ENCODE measurements around the gene MRPL4.
"Not testable (repeated sequence)": the region's sequence is repeated elsewhere in the genome, so short reads cannot be mapped to it uniquely, and the experiment has no call there.

MRPL4 gene

GRCh38 chr19:10230861-10231611 lies 21.0 kb upstream of the MRPL4 start, which contains the start of gene S1PR2:
S1PR2 (minus strand) TSS chr19:10231331; CDS start chr19:10224905, 6,426 bp downstream.
- peak; percentile 71 for DNase-seq

GRCh38 chr19:10231612-10232228 lies 20.3 kb upstream of the MRPL4 start:
- no peak for DNase-seq

DNA sequence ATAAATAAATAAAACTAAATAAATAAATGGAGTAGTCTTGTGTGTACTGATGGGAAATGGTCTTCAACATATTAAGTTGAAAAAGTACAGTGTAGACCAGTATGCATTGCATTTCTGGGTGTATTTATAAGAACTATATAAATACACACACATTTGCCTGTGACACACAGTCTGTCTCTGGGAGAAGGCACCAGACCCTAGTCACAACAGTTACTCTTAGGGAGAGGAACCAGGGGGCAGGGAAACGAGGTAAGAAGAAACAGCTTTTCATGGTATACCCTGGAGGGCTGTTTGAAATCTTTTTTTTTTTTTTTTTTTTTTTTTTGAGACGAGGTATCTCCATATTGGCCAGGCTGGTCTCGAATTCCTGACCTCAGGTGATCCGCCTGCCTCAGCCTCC lies 18.1 kb upstream of the MRPL4 start:
- DNase-seq: no peak

- DNase-seq: no peak
Measured at GRCh38 chr19:10235003-10235402, 17.0 kb upstream of the MRPL4 start.

GRCh38 chr19:10235409-10235808 lies 16.6 kb upstream of the MRPL4 start:
- not testable (repeated sequence) for DNase-seq

DNA sequence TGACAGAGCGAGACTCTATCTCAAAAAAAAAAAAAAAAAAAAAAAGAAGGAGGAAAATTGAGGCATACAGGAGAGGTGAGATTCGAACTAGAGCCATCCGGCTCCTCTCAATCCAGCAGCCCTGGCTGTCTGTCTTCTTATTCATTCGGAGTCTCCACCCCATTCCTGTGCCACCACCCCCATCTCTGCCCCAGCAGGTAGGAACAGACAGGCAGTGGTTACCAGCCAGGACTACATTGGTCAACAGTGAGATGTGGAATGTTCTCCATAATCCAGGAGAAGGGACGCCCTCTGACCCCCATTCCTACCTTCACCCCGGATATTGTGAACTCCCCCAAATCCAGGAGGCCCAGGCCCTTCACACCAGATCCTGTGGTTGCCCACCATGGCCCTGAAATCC lies 14.3 kb upstream of the MRPL4 start:
- no peak for DNase-seq

DNA sequence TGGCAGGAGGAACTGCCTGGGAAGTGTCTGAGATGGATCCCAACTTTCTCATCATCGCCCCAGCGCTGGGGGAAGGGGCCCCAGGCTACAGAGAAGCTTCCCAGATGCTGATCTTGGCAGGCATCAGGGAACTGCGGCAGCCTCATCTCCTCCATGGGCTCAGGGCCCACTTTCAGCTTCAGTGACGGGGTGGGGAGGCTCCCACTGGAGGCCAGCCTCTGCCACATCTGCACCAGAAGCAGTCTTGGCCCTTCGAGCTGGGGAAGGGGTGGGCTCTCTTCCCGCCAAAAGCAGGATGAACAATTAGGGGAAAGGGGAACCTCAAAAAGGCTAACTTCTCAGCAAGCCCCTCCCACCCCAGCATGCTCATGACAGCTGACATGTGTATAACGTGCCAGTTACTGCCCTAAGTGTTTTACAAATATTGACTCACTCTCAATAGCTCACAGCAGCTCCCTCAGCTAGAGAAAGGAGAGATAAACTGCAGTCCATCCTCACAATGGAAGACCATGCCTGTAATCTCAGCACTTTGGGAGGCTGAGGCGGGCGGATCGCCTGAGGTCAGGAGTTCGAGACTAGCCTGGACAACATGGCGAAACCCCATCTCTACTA lies 13.7 kb upstream of the MRPL4 start:
- no peak for DNase-seq

DNA sequence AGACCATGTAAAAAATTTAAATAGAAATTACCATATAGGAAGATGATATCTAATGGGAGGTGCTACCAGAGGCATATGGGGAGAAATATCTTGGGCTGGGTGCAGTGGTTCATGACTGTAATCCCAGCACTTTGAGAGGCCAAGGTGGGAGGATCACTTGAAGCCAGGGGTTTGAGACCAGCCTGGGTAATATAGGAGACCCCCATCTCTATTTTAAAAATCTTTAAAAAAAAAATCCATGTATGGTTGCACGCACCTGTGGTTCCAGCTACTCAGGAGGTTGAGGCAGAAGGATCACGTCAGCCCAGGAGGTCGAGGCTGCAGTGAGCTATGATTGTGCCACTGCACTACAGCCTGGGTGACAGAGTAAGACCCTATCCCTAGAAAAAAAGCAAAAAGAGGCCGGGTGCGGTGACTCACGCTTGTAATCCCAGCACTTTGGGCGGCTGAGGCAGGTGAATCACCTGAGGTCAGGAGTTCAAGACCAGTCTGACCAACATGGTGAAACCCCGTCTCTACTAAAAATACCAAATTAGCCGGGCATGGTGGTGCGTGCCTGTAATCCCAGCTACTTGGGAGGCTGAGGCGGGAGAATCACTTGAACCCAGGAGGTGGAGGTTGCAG lies 10.1 kb upstream of the MRPL4 start:
- not testable (repeated sequence) for DNase-seq

DNA sequence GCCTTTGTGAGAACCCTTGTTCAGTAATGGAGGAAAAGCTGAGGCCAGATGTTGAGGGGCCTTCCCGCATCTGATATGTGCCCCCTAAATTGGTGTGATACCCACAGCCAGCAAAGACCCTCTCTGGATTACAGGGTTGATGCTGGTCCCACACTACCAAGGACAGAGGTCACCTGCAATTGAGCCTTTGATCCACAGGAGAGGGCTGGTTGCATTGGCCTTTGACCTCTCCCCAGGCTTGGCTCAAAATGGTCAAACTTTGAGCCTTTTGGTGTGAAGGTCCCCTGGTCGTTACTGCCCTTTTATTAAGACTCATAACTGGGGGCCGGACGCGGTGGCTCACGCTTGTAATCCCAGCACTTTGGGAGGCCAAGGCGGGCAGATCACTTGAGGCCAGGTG lies 8.4 kb upstream of the MRPL4 start:
- no peak for DNase-seq

GRCh38 chr19:10245189-10245939 lies 6.7 kb upstream of the MRPL4 start:
- no peak for DNase-seq

DNA sequence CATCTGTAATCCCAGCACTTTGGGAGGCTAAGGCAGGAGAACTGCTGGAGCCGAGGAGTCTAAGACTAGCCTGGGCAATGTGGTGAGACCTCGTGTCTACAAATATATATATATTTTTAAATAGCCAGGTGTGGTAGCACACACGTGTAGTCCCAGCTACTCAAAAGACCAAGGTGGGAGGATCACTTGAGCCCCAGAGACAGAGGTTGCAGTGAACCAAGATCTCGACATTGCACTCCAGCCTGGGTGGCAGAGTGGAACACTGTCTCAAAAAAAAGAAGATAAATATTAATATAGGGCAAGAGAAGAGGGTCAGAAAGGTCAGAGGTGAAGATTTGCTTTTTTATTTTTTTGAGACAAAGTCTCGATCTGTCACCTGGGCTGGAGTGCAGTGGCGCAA lies 5.5 kb upstream of the MRPL4 start:
- no peak for DNase-seq

GRCh38 chr19:10252707-10253106 lies 693 bp downstream of the MRPL4 start:
- no peak for DNase-seq

- no peak for DNase-seq
Measured at GRCh38 chr19:10254244-10254643, 2.2 kb downstream of the MRPL4 start.

DNA sequence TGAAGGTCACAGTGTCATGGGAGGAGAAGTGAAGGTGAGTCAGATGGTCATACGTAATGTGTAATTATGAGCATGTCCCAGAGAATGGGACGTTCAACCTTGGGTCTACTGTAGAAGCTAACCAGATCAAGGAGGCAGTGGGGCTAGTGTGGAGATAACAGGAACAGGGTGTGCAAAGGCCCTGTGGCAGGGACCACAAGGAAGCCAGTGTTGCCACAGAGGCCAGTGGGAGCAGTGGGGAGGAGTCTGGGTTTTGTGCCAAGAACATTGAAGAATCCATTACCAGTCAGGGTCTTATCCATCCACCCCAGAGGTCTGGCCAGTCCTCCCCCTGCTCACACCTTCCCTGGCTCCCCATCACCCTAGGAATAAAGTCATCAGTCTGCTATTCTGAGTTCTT lies 3.3 kb downstream of the MRPL4 start:
- DNase-seq: no peak

DNA sequence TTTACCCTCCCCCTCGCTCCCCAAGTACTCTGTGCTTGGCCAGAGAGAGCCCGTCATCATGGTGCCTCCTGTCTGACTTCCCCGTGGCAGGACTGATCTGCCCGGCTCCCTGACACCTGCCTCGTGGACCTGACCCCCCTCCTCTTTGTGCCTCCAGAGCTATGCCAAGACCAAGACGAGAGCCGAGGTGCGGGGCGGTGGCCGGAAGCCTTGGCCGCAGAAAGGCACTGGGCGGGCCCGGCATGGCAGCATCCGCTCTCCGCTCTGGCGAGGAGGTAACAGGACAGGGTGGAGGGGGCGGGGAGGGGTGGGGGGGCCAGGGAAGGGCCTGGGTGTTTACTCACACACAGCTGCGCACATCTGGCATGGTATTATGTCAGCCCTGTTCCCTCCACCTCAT lies 4.5 kb downstream of the MRPL4 start:
- no peak for DNase-seq

- no peak for DNase-seq
Measured at GRCh38 chr19:10256970-10257615, 5.1 kb downstream of the MRPL4 start.

DNA sequence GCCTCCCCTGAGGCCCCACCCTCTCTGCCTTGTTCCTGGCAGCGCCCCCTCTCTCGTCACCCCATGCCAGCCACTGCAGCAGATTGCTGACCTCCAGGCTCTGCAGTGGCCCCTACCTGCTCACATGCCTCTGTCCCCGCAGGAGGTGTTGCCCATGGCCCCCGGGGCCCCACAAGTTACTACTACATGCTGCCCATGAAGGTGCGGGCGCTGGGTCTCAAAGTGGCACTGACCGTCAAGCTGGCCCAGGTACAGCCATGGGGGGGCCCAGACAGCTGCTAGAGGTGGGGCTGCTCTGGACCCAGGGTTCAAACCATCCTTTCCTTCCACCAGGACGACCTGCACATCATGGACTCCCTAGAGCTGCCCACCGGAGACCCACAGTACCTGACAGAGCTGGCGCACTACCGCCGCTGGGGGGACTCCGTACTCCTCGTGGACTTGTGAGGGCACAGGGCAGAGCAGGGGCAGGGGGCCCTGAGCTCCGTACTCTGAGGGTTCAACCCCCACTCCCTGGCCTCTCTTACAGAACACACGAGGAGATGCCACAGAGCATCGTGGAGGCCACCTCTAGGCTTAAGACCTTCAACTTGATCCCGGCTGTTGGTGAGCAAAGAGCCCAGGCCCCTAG lies 6.2 kb downstream of the MRPL4 start:
- DNase-seq: no peak

GRCh38 chr19:10259162-10259905 lies 7.3 kb downstream of the MRPL4 start:
- DNase-seq: peak; percentile 90

DNA sequence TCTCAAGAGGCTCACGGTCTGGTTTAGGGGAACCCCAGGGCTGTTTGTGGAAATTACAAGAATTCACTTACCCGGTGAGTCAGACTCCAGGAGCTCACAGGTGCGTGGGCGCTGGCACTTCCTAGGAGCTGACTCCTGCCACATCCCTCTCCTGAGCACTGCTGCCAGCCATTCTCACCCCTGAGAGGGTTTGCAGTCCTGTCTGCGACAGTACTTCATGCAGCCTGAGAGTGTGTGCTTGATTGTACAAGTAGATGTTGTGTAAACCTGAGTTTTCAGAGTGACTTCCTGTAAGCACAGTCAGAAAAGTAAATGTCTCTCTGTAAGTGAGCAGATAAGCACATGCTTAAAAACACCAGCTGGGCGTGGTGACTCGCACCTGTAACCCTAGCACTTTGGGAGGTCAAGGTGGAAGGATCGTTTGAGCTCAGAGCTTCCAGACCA lies 8.1 kb downstream of the MRPL4 start:
- peak; percentile 58 for DNase-seq

- DNase-seq: no peak
Measured at GRCh38 chr19:10262771-10263170, 10.8 kb downstream of the MRPL4 start.

- DNase-seq: no peak
Measured at GRCh38 chr19:10266706-10267105, 14.7 kb downstream of the MRPL4 start.

Measured in stimulated activated CD4-positive, alpha-beta T cell treated with anti-CD3 and anti-CD28 coated beads, Interleukin-12 subunit alpha, Interleukin-12 subunit beta, amount 100 ng/mL, for 4 hours (primary cell).